NCI-H2227 (cell line): Measurements from ENCODE around the gene TMC6.
"Not testable (repeated sequence)": the region's sequence is repeated elsewhere in the genome, so short reads cannot be mapped to it uniquely, and the experiment has no call there.

Experiments used
- DNase-seq: peaks from one replicate; lab custom pipeline; 2025; ENCODE audit not compliant: unreplicated experiment; lab: John Stamatoyannopoulos, UW

TMC6 gene

GRCh38 chr17:78128551-78129350, at the start of gene TMC6:
TSS of gene TMC6 (minus strand) at chr17:78128755. CDS start at chr17:78126832, 1,923 bp downstream.
- peak; percentile 72 for DNase-seq

- peak; percentile 65 for DNase-seq
Observed at GRCh38 chr17:78176548-78177025, 48.0 kb upstream of the TMC6 start.

DNA sequence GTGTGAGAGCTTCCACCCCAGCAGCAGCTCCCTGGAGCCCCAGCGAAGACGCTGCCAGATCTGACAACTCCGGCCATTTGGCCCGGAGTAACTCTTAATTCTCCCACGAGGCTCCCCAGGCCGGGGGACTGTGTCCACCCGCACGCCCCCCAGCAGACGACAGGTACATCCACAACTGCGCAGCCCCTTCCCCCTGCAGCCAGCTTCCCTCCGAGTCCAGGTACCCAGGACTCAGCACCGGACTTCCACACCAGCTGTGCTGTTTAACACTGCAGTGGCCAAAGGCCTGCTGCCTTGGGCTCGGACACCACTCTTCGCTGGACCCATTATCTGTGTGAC, 47.1 kb upstream of the TMC6 start:
- DNase-seq: no peak

DNA sequence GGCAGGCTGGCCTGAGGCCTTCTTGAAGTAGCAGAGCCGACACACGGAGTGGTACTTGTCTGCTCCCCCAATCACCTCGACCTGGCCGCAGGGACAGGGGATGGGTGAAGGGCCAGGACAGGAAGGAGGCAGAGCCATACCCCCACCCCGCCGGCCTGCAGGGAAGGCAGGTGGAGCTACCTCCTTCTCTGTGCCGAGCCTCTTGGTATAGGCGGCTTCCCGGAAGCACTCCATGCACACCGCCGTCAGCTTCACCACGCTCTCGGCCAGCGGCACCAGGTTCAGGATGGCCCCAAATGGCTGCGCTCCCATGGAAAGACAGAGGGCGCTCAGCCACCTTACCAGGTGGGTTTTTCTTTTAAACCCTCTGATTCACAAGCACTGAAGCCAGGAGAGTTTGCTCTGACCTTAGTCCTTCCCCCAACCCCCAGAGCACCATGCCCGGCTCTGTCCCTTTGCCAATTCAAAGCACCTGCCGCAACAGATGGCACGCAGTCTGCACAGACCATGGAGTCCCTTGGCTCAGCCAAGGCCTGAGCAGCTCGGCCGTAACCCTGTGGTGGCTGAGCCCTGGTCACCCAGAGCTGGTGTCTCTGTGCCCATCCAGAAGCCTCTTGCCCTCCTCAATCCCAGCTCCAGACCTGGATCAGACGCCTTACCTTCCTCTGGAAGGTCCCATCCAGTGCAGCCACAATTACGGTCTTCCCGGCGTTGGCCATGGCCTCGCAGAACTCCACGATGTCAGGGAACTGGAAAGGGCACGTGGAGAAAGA, 46.5 kb upstream of the TMC6 start:
- no peak for DNase-seq

DNA sequence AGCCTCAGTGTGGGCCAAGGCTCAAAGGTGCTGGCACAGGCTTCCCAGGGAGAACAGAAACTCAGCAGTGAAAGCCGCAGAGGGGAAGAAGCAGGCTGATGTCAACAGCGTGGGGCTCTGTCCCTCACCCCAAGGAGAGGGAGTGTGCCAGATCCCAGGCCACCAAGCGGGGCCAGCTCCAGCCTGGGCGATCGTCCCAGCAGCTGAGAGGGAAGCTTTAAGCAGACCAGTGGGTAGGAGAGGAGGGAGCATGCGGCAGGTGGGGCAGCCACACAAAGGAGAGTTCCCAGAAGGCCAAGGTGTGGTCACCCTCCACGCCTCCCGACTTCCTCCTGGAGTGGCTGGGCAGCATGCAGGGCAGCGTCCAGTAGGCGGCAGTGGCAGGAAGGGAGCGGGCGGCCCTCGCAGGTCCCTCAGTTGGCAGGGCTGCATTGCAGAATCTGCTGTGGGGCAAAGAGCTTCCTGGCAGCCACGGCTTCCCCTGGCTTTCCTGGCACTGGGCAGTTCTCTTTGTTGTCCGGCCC, 45.9 kb upstream of the TMC6 start:
- no peak for DNase-seq

- no peak for DNase-seq
Observed at GRCh38 chr17:78173097-78173715, 44.7 kb upstream of the TMC6 start.

- no peak for DNase-seq
Observed at GRCh38 chr17:78172249-78173051, 43.9 kb upstream of the TMC6 start.

DNA sequence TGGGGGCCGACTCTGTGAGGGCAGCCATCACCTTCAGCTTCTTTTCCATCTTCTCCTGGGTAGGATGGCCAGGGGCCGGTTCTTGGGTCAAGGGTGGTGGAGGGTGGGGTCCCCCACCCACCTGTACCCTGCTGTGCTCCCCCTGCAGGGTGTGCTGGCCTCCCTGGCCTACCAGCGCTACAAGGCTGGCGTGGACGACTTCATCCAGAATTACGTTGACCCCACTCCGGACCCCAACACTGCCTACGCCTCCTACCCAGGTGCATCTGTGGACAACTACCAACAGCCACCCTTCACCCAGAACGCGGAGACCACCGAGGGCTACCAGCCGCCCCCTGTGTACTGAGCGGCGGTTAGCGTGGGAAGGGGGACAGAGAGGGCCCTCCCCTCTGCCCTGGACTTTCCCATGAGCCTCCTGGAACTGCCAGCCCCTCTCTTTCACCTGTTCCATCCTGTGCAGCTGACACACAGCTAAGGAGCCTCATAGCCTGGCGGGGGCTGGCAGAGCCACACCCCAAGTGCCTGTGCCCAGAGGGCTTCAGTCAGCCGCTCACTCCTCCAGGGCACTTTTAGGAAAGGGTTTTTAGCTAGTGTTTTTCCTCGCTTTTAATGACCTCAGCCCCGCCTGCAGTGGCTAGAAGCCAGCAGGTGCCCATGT, 43.2 kb upstream of the TMC6 start:
- not testable (repeated sequence) for DNase-seq

GRCh38 chr17:78170692-78171590, 42.4 kb upstream of the TMC6 start:
- no peak for DNase-seq

DNA sequence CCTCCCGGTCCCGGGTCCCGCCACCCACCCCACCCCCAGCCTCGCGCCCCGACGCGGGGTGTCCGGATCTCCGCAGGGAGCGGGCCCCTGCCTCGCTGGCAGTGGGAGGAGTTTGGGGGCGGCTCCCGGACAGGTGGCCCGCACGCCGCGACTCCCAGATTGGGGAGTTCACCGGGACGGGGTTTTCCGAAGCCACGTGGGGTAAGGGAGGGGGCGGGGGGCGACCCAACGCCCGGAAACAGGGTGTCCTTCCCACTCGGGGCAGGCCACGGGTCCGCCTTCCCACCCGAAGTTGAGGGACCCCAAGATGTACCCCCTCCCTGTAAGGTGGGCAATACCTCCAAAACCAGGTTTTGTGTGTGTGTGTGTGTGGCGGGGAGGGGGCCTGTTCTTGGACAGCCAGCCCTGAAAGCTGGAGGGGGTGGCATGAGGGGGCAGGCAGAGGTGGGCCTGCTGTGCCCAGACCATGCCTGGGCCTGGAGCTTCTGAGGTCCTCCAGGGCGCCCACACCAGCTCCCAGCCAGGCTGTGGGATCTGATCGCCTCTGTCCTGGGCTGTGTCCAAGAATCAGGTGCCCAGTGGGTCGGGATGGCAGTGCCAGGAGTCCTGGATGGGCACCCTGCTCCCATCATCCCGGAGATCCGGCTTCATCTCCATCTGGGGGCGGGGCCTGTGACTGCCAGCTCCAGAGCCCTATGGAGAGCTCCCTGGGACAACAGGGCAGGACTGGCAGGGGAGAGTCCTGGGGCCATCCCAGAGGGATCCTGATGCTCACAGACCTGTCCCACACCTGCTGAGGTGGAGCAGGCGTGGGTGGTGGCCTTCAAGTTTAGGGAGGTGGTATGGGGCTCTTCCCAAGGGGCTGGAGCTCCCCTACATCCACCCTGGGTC, 40.6 kb upstream of the TMC6 start:
- peak; percentile 62 for DNase-seq

DNA sequence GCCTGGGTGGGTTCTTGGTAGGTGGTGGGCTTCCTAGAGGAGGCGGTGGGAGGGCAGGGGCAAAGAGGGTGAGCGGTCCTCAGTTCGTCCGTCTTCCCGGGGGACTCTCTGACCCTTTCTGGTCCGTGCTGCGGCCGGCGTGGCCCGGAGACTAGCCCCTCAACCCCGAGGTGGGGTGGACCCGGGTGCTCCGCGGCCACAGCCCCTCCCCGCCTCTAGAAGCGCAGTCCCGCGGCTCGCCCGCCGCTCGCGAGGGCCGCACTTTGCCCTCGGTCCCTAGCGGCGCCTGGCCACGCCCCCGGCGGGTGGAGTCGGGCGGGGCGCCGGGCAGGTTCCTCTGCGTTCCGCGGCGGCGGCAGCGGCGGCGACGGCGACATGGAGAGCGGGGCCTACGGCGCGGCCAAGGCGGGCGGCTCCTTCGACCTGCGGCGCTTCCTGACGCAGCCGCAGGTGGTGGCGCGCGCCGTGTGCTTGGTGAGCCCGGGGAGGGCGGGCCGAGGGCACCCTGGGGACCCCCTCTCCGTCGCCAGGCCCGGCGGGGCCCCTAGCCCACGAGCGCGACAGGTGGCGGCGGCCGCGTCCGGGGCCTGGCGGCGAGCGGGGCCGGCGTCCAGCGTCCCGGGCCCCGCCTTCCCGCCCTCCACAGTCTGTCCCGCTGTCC, 39.8 kb upstream of the TMC6 start, which contains the start of gene SYNGR2:
Gene SYNGR2 (plus strand): TSS at position 340 of the 661 bp plus-strand sequence. CDS start 36 bp downstream, at position 376.
- DNase-seq: peak; percentile 94

- DNase-seq: no peak
Observed at GRCh38 chr17:78166416-78166815, 37.9 kb upstream of the TMC6 start.

GRCh38 chr17:78164748-78165607, 36.4 kb upstream of the TMC6 start:
- DNase-seq: no peak

- DNase-seq: no peak
Observed at GRCh38 chr17:78163881-78164747, 35.6 kb upstream of the TMC6 start.

- no peak for DNase-seq
Observed at GRCh38 chr17:78159575-78160158, 31.1 kb upstream of the TMC6 start.
